Measurements from ENCODE around the gene NDUFB11.

The NDUFB11 gene

GRCh38 chrX:47144626-47145394 lies at the start of gene NDUFB11, which contains the start of gene RBM10:
TSS of gene NDUFB11 (minus strand) at chrX:47144702. CDS start at chrX:47144679, 23 bp downstream.
TSS of gene RBM10 (plus strand) at chrX:47145221. CDS start at chrX:47147482, 2,261 bp downstream.
- Histone ChIP-seq H3K4me1 (ENCODE audit: control insufficient read depth in 1 of 2, insufficient read depth in 2 of 2, low read length in 2 of 2) (peaks cover 0 to 22% of the 10 kb centered on the region in 2 donors), H3K4me3 (ENCODE audit: low read depth in 1 of 2, low read length in 2 of 2) (peak within 1 kb of the TSS; percentile 70 to 80), H3K36me3 (ENCODE audit: control insufficient read depth in 1 of 2, insufficient read depth in 2 of 2, low read length in 2 of 2) (peaks cover 12% of the 10 kb centered on the region in 2 donors), H3K9me3 (ENCODE audit: control insufficient read depth in 1 of 2, low read length in 2 of 2) (no peaks in the 10 kb centered on the region), H3K27me3 (ENCODE audit: low read depth, low read length) (no peaks in the 10 kb centered on the region), H3K27ac (ENCODE audit: low read length) (peak within 1 kb of the TSS; percentile 92)

DNA sequence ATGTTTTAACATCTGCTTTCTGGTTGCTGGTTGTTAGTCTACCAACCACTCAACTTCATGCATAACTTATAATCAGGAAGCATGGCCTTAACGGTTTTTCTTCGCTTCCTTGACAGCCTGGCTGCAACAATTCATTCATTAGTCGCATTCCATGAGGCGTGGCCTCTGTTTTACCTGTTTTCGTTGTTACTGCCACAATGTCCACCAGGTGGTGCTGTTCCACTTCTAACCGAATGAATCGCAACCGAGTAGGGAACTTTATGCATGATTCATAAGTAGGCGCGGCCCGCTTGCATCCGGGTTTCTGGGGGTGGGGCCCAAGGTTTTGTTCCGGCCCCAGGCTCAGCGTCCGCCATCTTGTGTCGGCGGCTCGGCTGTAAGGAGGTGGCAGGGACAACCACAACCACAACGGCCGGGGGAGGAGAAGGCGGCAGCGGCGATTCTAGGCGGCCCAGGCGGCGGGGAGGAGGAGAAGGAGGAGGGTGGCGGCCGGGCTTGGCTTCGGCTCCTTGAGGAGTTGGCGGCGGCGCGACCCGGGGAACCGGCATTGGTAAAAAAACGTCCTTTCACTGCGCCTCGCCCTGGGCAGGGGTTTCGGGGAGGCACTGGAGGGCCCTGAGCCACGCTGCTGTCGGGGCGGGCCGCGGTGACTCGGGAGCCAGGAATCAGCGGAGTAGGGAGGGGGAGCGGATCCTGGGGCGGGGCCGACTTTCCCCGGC lies 49.1 kb upstream of the NDUFB11 start, which contains the start of gene UBA1:
TSS of gene UBA1 (plus strand) at position 355 of the 719 bp plus-strand sequence. CDS start 4,974 bp downstream, outside the sequence.
- Histone ChIP-seq H3K27me3 (ENCODE audit: low read depth, low read length) (no peaks in the 10 kb centered on the region), H3K9me3 (ENCODE audit: control insufficient read depth in 1 of 2, low read length in 2 of 2) (no peaks in the 10 kb centered on the region), H3K36me3 (ENCODE audit: control insufficient read depth in 1 of 2, insufficient read depth in 2 of 2, low read length in 2 of 2) (peaks cover 1 to 4% of the 10 kb centered on the region in 2 donors), H3K4me3 (ENCODE audit: low read depth in 1 of 2, low read length in 2 of 2) (peak within 1 kb of the TSS; percentile 71 to 83), H3K4me1 (ENCODE audit: control insufficient read depth in 1 of 2, insufficient read depth in 2 of 2, low read length in 2 of 2) (peaks cover 9 to 58% of the 10 kb centered on the region in 2 donors), H3K27ac (ENCODE audit: low read length) (peak within 1 kb of the TSS; percentile 86)

- Histone ChIP-seq H3K36me3 (ENCODE audit: control insufficient read depth in 1 of 2, insufficient read depth in 2 of 2, low read length in 2 of 2) (peaks cover 0 to 5% of the 10 kb centered on the region in 2 donors), H3K27ac (ENCODE audit: low read length) (no peak overlapping the region), H3K27me3 (ENCODE audit: low read depth, low read length) (no peaks in the 10 kb centered on the region), H3K4me1 (ENCODE audit: control insufficient read depth in 1 of 2, insufficient read depth in 2 of 2, low read length in 2 of 2) (peaks cover 9 to 41% of the 10 kb centered on the region in 2 donors), H3K4me3 (ENCODE audit: low read depth in 1 of 2, low read length in 2 of 2) (peak overlapping the region; percentile 64 to 68), H3K9me3 (ENCODE audit: control insufficient read depth in 1 of 2, low read length in 2 of 2) (no peaks in the 10 kb centered on the region)
Observed at GRCh38 chrX:47191806-47192401, 47.4 kb upstream of the NDUFB11 start.

DNA sequence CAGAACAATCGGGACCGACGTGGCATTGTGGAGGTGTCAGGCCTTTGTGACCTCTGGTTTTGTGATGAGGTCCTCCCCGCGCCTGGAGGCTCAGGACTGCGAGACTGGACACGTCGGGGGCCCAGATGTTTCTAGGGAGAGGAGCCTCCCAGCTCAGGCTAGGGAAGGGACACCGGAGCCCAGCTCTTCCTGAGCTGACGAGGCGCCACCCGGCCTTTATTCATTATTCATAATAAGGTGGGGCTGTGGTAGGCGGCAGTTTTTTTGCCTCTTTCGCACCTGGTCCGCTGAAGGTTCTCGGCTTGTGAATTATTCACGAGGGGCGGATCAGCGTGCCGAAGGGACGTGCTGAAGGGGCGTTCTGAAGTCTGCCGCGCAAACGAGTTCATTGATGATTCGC lies 46.8 kb upstream of the NDUFB11 start:
- Histone ChIP-seq H3K27ac (ENCODE audit: low read length) (no peak overlapping the region), H3K4me1 (ENCODE audit: control insufficient read depth in 1 of 2, insufficient read depth in 2 of 2, low read length in 2 of 2) (peaks cover 9 to 35% of the 10 kb centered on the region in 2 donors), H3K9me3 (ENCODE audit: control insufficient read depth in 1 of 2, low read length in 2 of 2) (no peaks in the 10 kb centered on the region), H3K27me3 (ENCODE audit: low read depth, low read length) (no peaks in the 10 kb centered on the region), H3K4me3 (ENCODE audit: low read depth in 1 of 2, low read length in 2 of 2) (peak overlapping the region; percentile 64 to 68), H3K36me3 (ENCODE audit: control insufficient read depth in 1 of 2, insufficient read depth in 2 of 2, low read length in 2 of 2) (peaks cover 0 to 10% of the 10 kb centered on the region in 2 donors)

- Histone ChIP-seq H3K27ac (ENCODE audit: low read length) (no peak overlapping the region), H3K9me3 (ENCODE audit: control insufficient read depth in 1 of 2, low read length in 2 of 2) (no peaks in the 10 kb centered on the region), H3K4me3 (ENCODE audit: low read depth in 1 of 2, low read length in 2 of 2) (peak overlapping the region; percentile 64 to 68), H3K27me3 (ENCODE audit: low read depth, low read length) (no peaks in the 10 kb centered on the region), H3K36me3 (ENCODE audit: control insufficient read depth in 1 of 2, insufficient read depth in 2 of 2, low read length in 2 of 2) (peaks cover 0 to 16% of the 10 kb centered on the region in 2 donors), H3K4me1 (ENCODE audit: control insufficient read depth in 1 of 2, insufficient read depth in 2 of 2, low read length in 2 of 2) (peaks cover 9 to 29% of the 10 kb centered on the region in 2 donors)
Observed at GRCh38 chrX:47190445-47191269, 46.2 kb upstream of the NDUFB11 start.

DNA sequence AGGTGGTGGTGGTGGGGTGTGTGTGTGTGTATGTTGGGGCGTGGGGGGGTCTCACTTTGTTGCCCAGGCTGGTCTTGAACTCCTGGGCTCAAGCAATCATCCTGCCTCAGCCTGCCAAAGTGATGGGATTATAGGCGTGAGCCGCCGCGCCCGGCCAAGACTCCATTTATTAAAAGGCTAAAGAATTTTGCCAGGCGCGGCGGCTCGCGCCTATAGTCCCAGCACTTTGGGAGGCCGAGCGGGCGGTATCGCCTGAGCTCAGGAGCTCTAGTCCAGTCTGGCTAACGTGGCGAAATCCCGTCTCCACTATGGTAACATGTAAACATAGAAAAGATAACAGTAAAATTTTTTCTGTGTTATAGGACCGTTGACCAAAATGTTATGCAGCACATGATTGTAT lies 45.4 kb upstream of the NDUFB11 start:
- Histone ChIP-seq H3K4me3 (ENCODE audit: low read depth in 1 of 2, low read length in 2 of 2) (no peak overlapping the region), H3K27me3 (ENCODE audit: low read depth, low read length) (no peaks in the 10 kb centered on the region), H3K4me1 (ENCODE audit: control insufficient read depth in 1 of 2, insufficient read depth in 2 of 2, low read length in 2 of 2) (peaks cover 8 to 23% of the 10 kb centered on the region in 2 donors), H3K9me3 (ENCODE audit: control insufficient read depth in 1 of 2, low read length in 2 of 2) (no peaks in the 10 kb centered on the region), H3K36me3 (ENCODE audit: control insufficient read depth in 1 of 2, insufficient read depth in 2 of 2, low read length in 2 of 2) (peaks cover 0 to 24% of the 10 kb centered on the region in 2 donors), H3K27ac (ENCODE audit: low read length) (no peak overlapping the region)

- no peaks in the 10 kb centered on the region for H3K9me3 ChIP-seq (ENCODE audit: control insufficient read depth in 1 of 2, low read length in 2 of 2)
- H3K4me1 ChIP-seq (ENCODE audit: control insufficient read depth in 1 of 2, insufficient read depth in 2 of 2, low read length in 2 of 2): peaks cover 4 to 11% of the 10 kb centered on the region in 2 donors
- no peaks in the 10 kb centered on the region for H3K27me3 ChIP-seq (ENCODE audit: low read depth, low read length)
- no peak overlapping the region for H3K4me3 ChIP-seq (ENCODE audit: low read depth in 1 of 2, low read length in 2 of 2)
- no peak overlapping the region for H3K27ac ChIP-seq (ENCODE audit: low read length)
- H3K36me3 ChIP-seq (ENCODE audit: control insufficient read depth in 1 of 2, insufficient read depth in 2 of 2, low read length in 2 of 2): peaks cover under 1 to 38% of the 10 kb centered on the region in 2 donors
Observed at GRCh38 chrX:47187106-47187677, 42.7 kb upstream of the NDUFB11 start.

GRCh38 chrX:47186096-47186740 lies 41.7 kb upstream of the NDUFB11 start:
- Histone ChIP-seq H3K4me3 (ENCODE audit: low read depth in 1 of 2, low read length in 2 of 2) (no peak overlapping the region), H3K27me3 (ENCODE audit: low read depth, low read length) (no peaks in the 10 kb centered on the region), H3K27ac (ENCODE audit: low read length) (no peak overlapping the region), H3K36me3 (ENCODE audit: control insufficient read depth in 1 of 2, insufficient read depth in 2 of 2, low read length in 2 of 2) (peaks cover 6 to 47% of the 10 kb centered on the region in 2 donors), H3K9me3 (ENCODE audit: control insufficient read depth in 1 of 2, low read length in 2 of 2) (no peaks in the 10 kb centered on the region), H3K4me1 (ENCODE audit: control insufficient read depth in 1 of 2, insufficient read depth in 2 of 2, low read length in 2 of 2) (peaks cover 0 to 5% of the 10 kb centered on the region in 2 donors)

- peaks cover 0 to under 1% of the 10 kb centered on the region in 2 donors for H3K4me1 ChIP-seq (ENCODE audit: control insufficient read depth in 1 of 2, insufficient read depth in 2 of 2, low read length in 2 of 2)
- H3K27me3 ChIP-seq (ENCODE audit: low read depth, low read length): no peaks in the 10 kb centered on the region
- no peaks in the 10 kb centered on the region for H3K9me3 ChIP-seq (ENCODE audit: control insufficient read depth in 1 of 2, low read length in 2 of 2)
- H3K4me3 ChIP-seq (ENCODE audit: low read depth in 1 of 2, low read length in 2 of 2): no peak overlapping the region
- H3K27ac ChIP-seq (ENCODE audit: low read length): no peak overlapping the region
- H3K36me3 ChIP-seq (ENCODE audit: control insufficient read depth in 1 of 2, insufficient read depth in 2 of 2, low read length in 2 of 2): peaks cover 6 to 52% of the 10 kb centered on the region in 2 donors
Observed at GRCh38 chrX:47185241-47185640, 40.7 kb upstream of the NDUFB11 start.

- no peak overlapping the region for H3K4me3 ChIP-seq (ENCODE audit: low read depth in 1 of 2, low read length in 2 of 2)
- H3K27me3 ChIP-seq (ENCODE audit: low read depth, low read length): no peaks in the 10 kb centered on the region
- no peaks in the 10 kb centered on the region for H3K4me1 ChIP-seq (ENCODE audit: control insufficient read depth in 1 of 2, insufficient read depth in 2 of 2, low read length in 2 of 2)
- H3K27ac ChIP-seq (ENCODE audit: low read length): no peak overlapping the region
- peaks cover 6 to 56% of the 10 kb centered on the region in 2 donors for H3K36me3 ChIP-seq (ENCODE audit: control insufficient read depth in 1 of 2, insufficient read depth in 2 of 2, low read length in 2 of 2)
- H3K9me3 ChIP-seq (ENCODE audit: control insufficient read depth in 1 of 2, low read length in 2 of 2): no peaks in the 10 kb centered on the region
Observed at GRCh38 chrX:47184486-47184885, 40.0 kb upstream of the NDUFB11 start.

All from muscle layer of duodenum (tissue), 2 donors.